Stimulated activated CD4-positive, alpha-beta T cell treated with anti-CD3 and anti-CD28 coated beads, Interleukin-1b, Interleukin-23, amount 100 ng/mL, for 48 hours (primary cell): ENCODE results near the gene SPATA1.

Experiments used
- DNase-seq: peaks from one replicate; pipeline ENCODE4 v3.0.0-alpha.2; 2020

SPATA1 gene

DNA sequence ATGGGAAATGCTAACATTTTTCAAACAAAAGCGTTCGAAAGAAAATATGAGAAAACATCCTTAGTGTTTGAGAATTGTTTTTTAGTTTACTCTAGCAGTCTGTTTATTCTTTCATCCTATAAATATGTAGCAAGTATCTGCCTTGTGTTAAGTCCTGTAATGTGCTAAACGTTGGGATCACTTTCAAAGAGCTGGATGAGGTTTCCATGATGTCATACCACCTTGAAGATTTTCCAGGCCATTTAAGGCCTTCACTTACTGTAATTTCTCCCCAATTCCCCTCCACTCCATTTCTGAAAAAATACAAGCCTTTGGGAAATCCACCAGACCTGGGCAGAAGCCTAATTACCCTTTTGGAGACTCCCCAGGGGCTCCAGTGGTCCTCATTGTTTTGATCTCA lies 92.2 kb downstream of the SPATA1 start:
- DNase-seq, result no peak

DNA sequence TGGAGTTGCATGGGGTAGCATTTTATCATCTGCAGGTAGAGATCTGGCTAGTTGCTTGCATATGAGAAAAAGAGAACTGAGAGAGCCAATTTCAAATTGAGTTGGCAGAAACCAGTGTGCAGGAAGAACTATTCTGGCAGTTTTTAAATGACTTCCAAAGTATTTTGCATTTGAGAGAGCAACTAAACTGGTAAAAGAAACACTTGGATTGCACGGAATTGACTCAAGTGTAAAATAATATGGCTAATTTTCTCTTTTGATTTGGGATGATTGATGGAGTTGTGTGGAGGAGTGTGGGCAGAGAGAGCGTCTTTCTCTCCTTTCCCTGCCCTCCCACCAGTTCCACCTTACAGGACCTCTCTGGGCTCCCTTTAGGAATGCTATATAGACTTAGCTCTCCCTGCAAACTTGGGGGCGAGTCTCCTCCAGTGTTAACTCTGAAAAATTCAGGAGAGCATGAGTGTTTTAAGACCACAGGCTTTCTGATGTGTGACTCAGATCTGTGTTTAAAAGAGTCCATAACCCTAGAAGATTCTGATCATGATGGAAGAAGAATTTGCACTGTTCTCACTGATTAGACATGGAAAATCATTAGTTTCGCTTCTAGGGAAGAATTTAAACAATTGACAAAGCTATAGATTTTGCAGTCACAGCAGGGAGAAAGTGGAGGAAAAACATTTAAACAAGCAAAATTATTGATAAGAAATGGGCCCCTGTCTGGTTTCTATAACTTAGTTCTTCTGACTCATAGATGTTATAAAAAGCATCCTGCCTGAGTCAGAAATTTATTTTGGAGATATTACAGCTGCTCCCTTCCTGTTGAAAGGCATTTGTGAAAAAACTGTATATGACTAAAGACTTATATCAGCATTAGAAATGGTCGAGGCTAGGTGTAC lies 92.9 kb downstream of the SPATA1 start:
- no peak for DNase-seq

DNA sequence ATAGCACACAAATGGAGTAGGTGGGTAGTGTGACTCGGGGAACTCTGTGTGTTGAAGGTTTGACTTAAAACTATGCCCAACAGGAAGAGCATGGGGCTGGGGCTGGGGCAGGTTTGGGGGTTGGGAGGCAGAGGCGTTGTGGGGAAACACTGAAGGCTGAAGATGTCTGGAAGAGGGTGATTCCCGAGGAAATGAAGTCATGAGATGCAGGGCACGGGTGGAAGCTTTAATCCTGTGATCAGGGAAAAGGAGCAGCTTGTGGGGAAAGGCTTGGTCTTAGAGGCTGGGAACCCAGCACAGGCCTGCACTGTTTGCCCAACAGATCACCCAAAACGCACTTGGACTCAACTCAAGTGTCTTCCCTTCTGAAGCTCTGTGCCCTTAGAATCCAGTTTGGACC lies 94.6 kb downstream of the SPATA1 start:
- no peak for DNase-seq

DNA sequence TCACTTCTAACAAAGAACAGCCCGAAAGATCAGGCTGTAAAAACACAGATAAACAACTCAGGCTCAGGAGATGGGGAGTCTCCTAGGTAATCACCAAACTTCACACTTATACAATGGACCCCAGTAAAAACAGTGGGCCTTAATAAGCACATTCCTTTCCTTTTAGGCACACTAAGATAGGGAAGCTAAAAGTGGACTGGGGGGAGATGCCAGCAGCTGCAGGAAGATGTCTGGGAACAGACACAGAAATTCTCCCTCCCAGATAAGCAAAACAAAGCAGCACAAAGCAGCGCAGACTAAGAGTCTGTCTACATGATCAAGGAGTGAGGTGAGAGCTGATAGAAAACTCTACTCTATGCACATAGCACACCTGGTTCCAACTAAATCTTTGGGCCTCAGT lies 97.0 kb downstream of the SPATA1 start:
- DNase-seq, result no peak

DNA sequence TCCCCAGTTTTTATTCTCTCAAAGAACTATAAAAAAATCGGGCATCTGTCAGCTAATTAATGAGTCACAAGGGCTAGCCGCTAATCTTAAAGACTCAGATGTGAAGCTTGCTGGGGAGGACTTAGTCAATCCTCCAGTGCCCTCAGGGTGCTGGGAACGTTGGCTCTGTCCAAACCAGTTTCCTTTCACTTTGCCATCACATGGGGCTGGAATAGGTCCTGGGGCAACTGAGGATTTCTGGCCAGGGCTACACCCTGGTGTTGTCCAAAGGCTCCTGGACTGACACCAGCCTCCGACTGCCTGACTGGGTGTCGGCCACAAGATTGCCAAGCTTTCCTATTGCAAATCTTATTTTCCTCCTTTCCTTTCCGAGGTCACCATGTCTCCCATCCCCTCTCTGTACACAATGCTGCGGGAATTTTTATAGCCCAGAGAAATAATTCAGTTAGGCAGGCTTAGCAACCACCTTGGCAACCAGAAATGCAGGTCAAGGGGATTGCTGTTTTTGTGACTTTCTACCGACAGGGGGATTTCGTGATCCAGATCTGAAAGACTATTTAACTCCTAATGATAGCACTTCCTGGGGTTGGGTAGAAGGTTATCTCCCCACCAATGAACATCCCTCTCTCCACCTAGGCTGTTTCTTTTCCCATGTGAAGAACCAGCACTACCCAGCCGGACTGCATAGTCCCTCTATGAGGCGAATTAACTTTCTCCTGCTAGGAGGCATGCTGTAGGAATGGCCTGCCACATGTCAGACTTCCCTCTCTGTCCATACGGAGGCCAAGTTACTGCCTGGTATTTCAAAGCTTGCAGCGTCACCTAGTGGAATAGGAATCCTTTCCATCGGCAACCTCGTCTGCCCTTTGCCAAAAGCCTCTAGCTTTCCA lies 98.0 kb downstream of the SPATA1 start:
- DNase-seq, result no peak

DNA sequence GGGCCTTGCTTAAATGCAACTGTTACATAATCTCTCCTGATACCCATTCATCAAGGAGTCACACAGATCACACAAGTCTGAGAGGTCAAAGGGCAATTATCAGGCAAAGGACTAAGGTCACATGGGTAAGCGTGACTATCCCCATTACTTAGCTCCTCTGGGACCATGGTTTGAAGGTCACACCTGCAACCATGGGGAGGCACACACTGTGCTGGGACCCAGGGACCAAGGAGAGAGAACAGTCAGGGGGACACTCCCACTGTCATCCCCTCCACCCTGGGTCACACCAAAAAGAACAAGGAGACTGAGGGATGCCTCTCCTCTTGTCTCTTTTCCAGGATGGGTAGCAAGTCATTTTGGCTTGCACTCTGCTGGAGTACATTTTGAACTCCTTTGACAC lies 99.0 kb downstream of the SPATA1 start:
- DNase-seq, result no peak

DNA sequence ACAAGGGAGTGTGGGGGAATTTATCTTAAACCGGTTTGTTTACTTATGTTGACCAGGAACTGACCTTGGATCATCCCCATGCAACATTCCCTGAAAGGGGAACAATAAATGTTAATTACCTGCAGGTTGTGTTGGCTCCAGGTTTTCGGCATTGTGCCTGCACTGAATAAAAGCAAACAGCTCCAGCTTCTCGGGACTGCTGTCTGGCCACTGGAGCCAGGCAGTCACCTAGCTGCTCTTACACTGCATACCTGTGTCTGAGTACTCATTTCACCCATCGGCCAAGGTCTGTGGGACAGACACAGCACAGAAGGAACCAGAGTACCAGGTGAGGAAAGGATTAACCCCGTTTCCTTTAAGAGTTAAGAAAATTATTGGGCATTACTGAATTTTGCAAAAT lies 100.8 kb downstream of the SPATA1 start:
- no peak for DNase-seq

DNA sequence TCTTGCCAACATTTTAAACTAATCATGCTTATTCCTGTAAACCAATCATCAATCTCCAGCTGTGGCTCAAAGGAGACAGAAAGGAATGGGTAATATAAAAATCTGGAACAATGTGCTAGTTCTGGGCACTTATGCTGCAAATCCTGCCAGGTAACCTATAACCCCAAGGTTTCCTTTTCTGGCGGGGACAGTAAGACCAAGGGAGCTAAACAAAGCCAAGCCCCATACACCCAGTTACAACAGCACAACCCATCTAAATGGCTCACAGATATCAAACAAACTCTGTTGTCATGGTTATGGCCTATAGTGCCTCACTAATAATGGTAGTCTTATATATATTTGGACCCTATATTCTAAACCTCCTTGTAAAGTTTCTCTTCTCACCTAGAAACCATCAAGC lies 104.9 kb downstream of the SPATA1 start:
- no peak for DNase-seq

DNA sequence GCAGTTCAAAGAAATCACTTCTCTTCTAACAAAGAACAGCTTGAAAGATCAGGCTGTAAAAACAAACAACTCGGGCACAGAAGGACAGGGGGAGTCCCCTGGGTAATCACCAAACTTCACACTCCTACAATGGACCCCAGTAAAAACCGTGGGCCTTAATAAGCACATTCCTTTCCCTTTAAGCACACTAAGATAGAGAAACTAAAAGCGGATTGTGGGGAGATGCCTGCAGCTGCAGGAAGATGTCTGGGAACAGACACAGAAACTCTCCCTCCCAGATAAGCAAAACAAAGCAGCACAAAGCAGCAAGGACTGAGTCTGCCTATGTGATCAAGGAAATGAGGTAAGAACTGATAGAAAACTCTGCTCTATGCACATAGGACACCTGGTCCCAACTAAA lies 105.6 kb downstream of the SPATA1 start:
- no peak for DNase-seq

DNA sequence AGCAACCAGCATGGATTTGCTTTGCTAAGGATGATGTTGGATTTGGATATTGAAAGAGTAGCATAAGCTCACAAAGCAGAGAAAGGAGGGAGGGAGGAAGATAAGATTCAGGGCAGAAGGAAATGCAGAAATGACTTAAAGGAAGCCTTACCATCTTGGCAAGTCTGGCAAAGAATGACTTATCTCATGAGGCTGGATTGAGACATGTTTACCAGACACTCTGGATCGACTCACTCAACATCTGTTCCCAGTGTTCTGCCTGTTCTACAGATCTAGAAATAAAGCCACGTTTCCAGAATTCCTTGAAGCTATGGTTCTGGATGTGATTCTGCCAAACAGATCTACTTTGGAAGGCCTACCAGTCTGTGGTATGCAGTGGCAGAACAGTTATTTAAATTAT lies 106.8 kb downstream of the SPATA1 start:
- no peak for DNase-seq

DNA sequence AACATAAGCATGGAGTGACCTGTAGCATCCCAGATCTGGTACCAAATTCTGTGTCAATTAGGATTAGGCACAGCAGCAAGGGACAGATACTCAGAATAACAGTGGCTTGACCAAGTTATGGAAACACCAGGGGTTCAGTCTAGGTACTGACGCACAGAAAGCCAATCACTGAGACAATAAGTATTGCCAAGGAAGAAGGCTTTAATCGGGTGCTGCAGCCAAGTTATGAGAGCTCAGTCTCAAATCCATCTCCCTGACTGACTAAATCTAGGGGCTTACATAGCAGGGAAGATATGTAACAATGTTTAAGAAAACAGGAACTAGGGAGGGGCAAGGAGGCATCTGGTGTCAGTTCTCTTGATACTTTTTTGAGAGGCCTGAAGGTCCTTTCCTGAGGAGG lies 107.7 kb downstream of the SPATA1 start:
- DNase-seq, result no peak

DNA sequence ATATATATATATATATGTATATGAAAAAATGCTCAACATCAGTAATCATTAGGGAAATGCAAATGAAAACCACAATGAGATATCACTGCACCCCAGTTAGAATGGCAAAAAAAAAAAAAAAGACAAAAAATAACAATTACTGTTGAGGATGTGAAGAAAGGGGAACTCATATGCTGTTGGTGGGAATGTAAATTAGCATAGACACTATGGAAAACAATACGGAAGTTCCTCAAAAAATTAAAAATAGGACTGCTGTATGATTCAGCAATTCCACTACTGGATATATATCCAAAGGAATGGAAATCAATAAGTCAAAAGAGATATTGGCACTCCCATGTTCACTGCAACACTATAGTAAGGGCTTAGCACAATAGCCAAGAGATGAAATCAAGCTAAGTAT lies 109.6 kb downstream of the SPATA1 start:
- DNase-seq, result no peak
